ENCODE results near the gene KDM3B.

The KDM3B gene

DNA sequence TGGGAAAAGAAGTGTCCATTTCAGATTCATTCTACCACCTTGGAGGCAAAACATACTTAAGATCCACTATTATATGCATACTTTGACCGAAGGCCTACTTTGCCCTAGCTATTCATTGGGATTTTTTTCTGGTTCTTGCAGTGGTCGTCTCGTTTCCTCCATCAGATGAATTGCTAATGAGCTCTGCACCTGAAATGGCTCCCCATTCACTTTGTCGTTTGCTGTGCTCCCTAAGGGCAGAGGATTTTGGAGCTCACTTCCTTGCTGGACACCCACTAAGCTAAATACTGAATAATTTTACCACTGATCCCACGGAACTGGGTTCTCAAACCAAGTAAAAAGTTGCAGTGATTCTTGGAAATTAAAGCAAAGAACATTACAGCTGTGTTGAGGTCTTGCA, 1.9 kb downstream of the KDM3B start:
- H3K9me3 Mint-ChIP-seq = peaks cover 8% of the 10 kb centered on the region
- H3K4me3 Mint-ChIP-seq = peak overlapping the region; percentile 84
- CTCF ChIA-PET = interaction anchor here (0.6 to 6.7 kb wide), 10 partner anchors 10 to 221 kb away, joined by 3 to 209 read pairs (median 5); partner anchors contain the start of genes BRD8, CDC25C, FAM53C and HSPA9
- no peak for DNase-seq
- H3K4me1 Mint-ChIP-seq = peaks cover 40% of the 10 kb centered on the region
- H3K27me3 Mint-ChIP-seq = peaks cover 3% of the 10 kb centered on the region
- H3K27ac Mint-ChIP-seq = peak overlapping the region; percentile 95
- peaks cover 25% of the 10 kb centered on the region for H3K36me3 Mint-ChIP-seq

DNA sequence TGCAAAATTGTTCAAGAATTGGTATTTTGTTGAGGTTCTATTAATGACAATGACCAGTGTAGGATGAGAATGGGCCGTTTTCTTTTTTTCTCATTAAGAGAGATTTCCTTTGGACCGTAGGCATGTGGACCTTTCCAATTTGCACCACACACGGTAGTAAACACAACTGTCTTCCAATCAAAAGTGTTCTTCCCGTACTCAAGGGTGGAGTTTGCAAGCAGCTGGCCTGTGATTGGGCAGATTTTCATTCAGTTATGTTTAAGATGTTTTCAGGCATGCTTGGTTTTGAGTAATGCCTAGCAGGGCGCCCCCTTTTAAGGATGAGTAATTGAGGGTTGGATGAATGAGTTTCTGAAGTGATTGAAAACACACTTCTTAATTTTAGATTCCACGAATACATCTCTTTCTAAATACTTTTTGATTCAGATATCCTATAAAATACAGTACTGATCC, 2.5 kb downstream of the KDM3B start:
- H3K27ac Mint-ChIP-seq = peak overlapping the region; percentile 95
- peaks cover 40% of the 10 kb centered on the region for H3K4me1 Mint-ChIP-seq
- DNase-seq = peak; percentile 46
- H3K27me3 Mint-ChIP-seq = peaks cover 3% of the 10 kb centered on the region
- H3K9me3 Mint-ChIP-seq = peaks cover 8% of the 10 kb centered on the region
- CTCF ChIA-PET = interaction anchor here (0.6 to 6.7 kb wide), 6 partner anchors 10 to 175 kb away, joined by 3 to 209 read pairs (median 6); partner anchors contain the start of genes BRD8, CDC25C, FAM53C and KIF20A
- peak overlapping the region; percentile 84 for H3K4me3 Mint-ChIP-seq
- peaks cover 25% of the 10 kb centered on the region for H3K36me3 Mint-ChIP-seq

DNA sequence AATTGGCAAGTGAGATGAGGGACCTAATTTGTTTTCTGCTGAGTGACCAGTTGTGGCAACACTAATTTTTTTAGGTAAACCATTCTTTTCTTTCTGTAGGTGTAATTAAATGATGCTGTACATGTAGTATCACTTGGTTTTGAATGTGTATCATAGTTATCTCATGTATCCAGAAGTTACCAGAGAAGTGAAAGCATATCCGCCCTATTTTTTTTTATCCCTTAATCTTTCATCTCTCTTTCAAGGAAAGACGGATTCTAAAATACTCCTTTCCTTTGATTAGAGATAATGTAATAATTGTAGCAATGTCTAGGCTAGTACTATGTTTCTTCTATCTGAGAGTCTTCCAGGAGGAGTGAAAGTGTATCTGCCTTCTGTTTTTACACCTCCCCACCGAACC, 7.1 kb downstream of the KDM3B start:
- Mint-ChIP-seq H3K4me1 (peaks cover 18% of the 10 kb centered on the region), H3K36me3 (peaks cover 15% of the 10 kb centered on the region), H3K27me3 (no peaks in the 10 kb centered on the region), H3K9me3 (no peaks in the 10 kb centered on the region), H3K27ac (no peak overlapping the region), H3K4me3 (no peak overlapping the region)
- no peak for DNase-seq
- CTCF ChIA-PET = no interaction called here

DNA sequence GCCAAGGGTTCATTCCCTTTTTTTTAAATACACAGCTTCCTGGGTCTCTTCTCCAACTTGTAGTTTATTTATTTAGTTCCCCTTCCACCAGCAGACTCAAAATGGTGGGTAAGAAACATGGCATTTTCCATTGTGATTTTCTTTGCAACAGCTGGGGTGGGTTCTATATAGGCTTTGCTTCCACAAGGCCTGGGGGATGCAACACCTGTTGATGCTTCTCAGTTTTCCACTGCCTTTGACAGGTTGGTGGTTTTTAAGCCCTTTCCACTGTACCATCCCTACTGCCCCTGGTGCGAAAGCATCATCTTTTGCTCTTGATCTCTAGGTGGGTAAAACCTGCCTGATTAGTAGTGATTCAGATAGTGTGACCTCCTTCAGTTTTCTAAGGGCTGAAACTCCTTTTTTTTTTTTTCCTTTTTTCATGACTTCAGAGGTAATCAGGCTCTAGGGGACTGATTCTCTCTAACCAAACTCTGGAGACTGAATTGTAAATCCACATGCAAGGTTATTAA, 8.5 kb downstream of the KDM3B start:
- CTCF ChIA-PET = no interaction called here
- H3K9me3 Mint-ChIP-seq = no peaks in the 10 kb centered on the region
- peaks cover 5% of the 10 kb centered on the region for H3K4me1 Mint-ChIP-seq
- no peaks in the 10 kb centered on the region for H3K27me3 Mint-ChIP-seq
- H3K36me3 Mint-ChIP-seq = peaks cover 7% of the 10 kb centered on the region
- no peak overlapping the region for H3K4me3 Mint-ChIP-seq
- no peak for DNase-seq
- no peak overlapping the region for H3K27ac Mint-ChIP-seq

DNA sequence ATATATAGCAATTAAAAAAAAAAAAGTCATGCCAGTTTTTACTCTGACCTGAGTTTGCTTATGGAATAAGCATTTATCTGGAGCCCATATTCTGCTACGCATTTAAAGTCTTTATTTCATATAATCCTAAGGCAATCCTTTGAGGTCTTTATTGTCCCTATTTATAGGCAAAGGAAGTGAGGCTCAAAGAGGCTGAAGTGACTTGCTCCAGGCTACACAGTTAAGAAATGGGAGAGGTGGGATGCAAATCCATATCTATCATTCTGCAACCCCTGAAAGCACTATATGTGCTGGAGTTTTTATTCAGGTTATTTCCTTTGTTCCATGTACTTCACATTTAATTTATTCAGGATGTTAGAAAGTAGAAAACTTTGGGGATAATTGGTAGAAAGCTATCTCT, 12.1 kb downstream of the KDM3B start:
- Mint-ChIP-seq H3K4me1 (peaks cover 4% of the 10 kb centered on the region), H3K36me3 (peaks cover 5% of the 10 kb centered on the region)

DNA sequence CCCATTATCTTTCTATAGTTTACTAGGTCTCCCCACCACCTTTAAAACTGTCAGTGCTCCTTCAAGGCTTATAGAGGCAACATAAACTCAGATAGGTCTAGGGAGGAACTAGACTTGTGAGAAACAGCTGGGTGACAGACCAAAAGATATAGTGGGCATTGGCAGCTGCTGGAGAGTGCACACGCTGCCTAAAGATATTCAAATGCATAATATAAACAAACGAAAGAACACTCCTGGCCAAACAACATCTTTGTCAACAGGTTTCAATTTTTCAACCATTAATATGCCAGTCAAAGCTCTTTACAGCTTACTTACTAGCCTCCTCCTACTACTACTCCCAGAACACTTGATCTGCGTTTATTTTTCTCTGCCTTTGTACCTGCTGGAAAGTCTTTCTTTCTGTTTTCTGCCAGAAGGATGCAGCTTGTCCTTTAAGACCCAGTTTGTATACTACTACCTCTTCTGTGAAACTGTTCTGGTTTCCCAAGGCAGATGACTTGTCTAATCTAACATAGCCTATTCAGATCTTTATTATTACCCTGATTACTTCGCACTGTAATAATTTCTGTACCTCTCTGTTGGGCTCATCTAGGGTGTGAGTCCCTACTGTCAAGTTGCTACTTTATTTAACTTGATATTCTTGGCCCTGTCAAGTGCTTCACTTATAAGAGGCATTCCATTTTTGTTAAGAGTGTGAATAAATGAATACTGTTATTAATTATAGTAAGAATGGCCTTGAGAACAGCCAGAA, 14.3 kb downstream of the KDM3B start:
- CTCF ChIA-PET = interaction anchor here (0.5 kb wide), 1 partner anchor 187 kb away, joined by 3 read pairs; no protein-coding TSS in a partner anchor
- DNase-seq = no peak
- H3K4me3 Mint-ChIP-seq = no peak overlapping the region
- H3K9me3 Mint-ChIP-seq = no peaks in the 10 kb centered on the region
- peaks cover 3% of the 10 kb centered on the region for H3K36me3 Mint-ChIP-seq
- no peaks in the 10 kb centered on the region for H3K27me3 Mint-ChIP-seq
- H3K27ac Mint-ChIP-seq = no peak overlapping the region
- H3K4me1 Mint-ChIP-seq = peaks cover 2% of the 10 kb centered on the region

More for the DNA sequence above, 12.1 kb downstream of the KDM3B start:
- CTCF ChIA-PET = no interaction called here
- H3K4me3 Mint-ChIP-seq = no peak overlapping the region
- no peak for DNase-seq
- no peak overlapping the region for H3K27ac Mint-ChIP-seq
- no peaks in the 10 kb centered on the region for H3K27me3 Mint-ChIP-seq
- H3K9me3 Mint-ChIP-seq = no peaks in the 10 kb centered on the region

DNA sequence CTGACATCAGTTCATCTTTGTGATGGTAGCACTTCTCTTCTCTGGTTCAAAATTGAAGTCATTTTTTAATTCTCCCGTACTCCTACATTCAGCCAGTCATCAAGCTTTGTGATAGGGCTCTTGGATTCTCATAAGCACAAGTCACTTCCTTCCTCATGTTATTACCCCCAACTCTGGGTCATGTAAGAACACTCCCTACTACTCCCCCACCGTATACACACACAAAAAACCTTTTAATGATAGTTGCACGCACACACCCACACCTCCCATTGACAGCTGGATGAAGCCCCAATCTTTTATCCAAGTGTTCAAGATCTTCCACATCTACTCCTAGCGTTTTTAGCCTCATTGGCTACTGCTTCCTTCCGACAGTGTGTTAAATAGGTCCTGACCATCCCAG, 16.8 kb downstream of the KDM3B start:
- H3K27ac Mint-ChIP-seq = no peak overlapping the region
- H3K36me3 Mint-ChIP-seq = peaks cover 7% of the 10 kb centered on the region
- peaks cover 2% of the 10 kb centered on the region for H3K4me1 Mint-ChIP-seq
- no peak for DNase-seq
- no peaks in the 10 kb centered on the region for H3K27me3 Mint-ChIP-seq
- H3K9me3 Mint-ChIP-seq = no peaks in the 10 kb centered on the region
- CTCF ChIA-PET = interaction anchor here (0.9 to 3.0 kb wide), 2 partner anchors 17 to 19 kb away, joined by 3 to 22 read pairs; partner anchors contain the start of gene KDM3B
- no peak overlapping the region for H3K4me3 Mint-ChIP-seq

DNA sequence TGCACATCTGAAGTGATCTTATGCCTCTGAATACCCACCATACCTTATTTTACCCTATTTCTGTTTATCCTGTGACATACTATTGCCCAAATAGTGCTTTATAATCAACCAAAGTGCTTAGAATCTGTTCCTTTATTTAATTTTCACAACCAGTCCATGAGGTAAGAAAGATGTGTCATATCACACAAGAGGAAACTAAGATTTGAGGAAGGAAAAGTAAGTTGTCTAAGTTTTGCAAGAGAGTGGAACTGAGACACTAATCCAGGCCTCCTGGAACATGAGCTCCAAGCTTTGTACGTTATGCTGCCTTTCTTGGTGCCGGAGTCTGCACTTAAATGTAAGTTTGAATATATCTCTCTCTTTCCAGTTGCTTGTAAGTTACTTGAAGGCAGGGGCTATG, 17.2 kb downstream of the KDM3B start:
- CTCF ChIA-PET = interaction anchor here (3.0 kb wide), 1 partner anchor 17 kb away, joined by 22 read pairs; the partner anchor contains the start of gene KDM3B
- H3K4me3 Mint-ChIP-seq = no peak overlapping the region
- no peak overlapping the region for H3K27ac Mint-ChIP-seq
- H3K36me3 Mint-ChIP-seq = peaks cover 6% of the 10 kb centered on the region
- peaks cover 2% of the 10 kb centered on the region for H3K4me1 Mint-ChIP-seq
- no peaks in the 10 kb centered on the region for H3K9me3 Mint-ChIP-seq
- no peaks in the 10 kb centered on the region for H3K27me3 Mint-ChIP-seq
- DNase-seq = no peak

DNA sequence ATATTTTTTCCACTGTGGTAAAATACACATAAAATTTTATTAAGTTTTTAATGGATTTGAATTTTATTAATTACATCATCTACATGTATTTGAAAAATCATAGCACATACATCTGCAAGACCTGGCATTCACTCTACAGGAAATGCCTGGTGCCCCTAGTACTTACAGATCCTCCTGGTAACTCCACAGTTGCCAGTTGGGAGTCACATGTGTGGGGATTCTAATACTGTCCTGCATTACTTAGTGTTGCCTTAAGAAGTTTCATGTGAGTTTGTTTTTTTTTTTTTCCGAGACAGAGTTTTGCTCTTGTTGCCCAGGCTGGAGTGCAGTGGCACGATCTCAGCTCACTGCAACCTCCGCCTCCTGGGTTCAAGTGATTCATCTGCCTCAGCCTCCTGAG, 18.1 kb downstream of the KDM3B start:
- Mint-ChIP-seq H3K9me3 (no peaks in the 10 kb centered on the region), H3K27ac (no peak overlapping the region), H3K4me1 (peaks cover 2% of the 10 kb centered on the region), H3K4me3 (no peak overlapping the region), H3K27me3 (no peaks in the 10 kb centered on the region), H3K36me3 (peaks cover 10% of the 10 kb centered on the region)
- CTCF ChIA-PET = interaction anchor here (1.1 to 1.9 kb wide), 2 partner anchors 16 to 18 kb away, joined by 3 to 7 read pairs; partner anchors contain the start of gene KDM3B
- no peak for DNase-seq

DNA sequence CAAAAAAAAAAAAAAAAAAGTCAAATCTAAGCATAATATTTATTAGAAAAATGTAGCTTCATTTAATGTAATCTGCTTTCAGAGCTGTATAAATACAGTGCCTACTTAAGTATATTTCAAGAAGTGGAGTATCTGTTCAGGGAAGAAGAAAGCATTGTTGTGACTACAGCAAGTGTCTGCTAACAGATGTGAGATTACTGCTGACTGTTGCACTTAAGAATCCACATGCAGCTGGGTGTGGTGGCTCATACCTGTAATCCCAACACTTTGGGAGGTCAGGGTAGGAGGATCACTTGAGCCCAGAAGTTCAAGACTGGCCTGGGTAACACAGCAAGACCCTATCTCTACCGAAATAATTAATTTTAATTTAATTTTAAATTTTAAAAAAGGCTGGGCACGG, 19.0 kb downstream of the KDM3B start:
- Mint-ChIP-seq H3K27me3 (no peaks in the 10 kb centered on the region), H3K9me3 (no peaks in the 10 kb centered on the region), H3K4me3 (no peak overlapping the region), H3K4me1 (peaks cover 2% of the 10 kb centered on the region), H3K36me3 (peaks cover 12% of the 10 kb centered on the region), H3K27ac (no peak overlapping the region)
- CTCF ChIA-PET = interaction anchor here (1.1 to 1.9 kb wide), 3 partner anchors 17 to 78 kb away, joined by 3 to 7 read pairs (median 3); partner anchors contain the start of gene KDM3B
- DNase-seq = no peak

DNA sequence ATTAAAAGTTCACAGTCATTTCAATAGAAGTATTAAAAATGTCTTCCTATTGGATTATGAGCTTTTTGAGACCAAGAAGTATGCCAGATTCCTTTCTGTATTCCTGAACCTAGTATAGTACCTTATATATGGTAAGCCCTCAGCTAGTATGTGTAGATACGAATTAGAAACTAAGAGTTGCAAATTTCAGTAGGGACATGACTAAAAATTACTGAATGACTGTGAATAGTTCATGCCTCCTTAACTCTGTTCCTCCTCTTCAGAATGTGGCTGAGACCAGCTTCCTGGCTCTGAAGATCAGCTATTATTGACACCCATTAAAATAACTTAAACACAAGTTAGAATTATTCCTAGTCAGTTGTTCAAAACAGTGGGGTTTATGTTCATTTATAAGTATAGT, 19.7 kb downstream of the KDM3B start:
- Mint-ChIP-seq H3K9me3 (no peaks in the 10 kb centered on the region), H3K36me3 (peaks cover 17% of the 10 kb centered on the region), H3K27ac (no peak overlapping the region), H3K27me3 (no peaks in the 10 kb centered on the region), H3K4me3 (no peak overlapping the region), H3K4me1 (peaks cover 2% of the 10 kb centered on the region)
- no peak for DNase-seq
- CTCF ChIA-PET = interaction anchor here (1.0 to 1.9 kb wide), 3 partner anchors 18 to 77 kb away, joined by 3 to 7 read pairs (median 4); partner anchors contain the start of gene KDM3B

DNA sequence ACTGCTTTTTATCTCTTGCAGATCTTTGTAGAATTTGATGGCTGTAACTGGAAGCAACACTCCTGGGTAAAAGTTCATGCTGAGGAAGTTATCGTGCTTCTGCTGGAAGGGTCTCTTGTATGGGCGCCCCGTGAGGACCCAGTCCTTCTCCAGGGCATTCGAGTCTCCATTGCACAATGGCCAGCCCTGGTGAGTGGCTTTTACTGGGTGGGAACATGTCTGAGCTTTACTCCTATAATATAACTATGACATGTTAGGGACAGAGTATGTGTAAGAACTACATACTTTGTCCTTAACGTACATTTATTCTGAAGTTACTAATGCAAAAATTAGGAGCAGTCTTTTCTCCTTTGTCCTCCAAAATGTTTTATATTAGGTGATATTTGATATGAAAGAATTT, 20.2 kb downstream of the KDM3B start:
- peaks cover 21% of the 10 kb centered on the region for H3K36me3 Mint-ChIP-seq
- H3K9me3 Mint-ChIP-seq = no peaks in the 10 kb centered on the region
- no peaks in the 10 kb centered on the region for H3K27me3 Mint-ChIP-seq
- H3K4me1 Mint-ChIP-seq = peaks cover 2% of the 10 kb centered on the region
- no peak for DNase-seq
- CTCF ChIA-PET = interaction anchor here (1.0 to 1.2 kb wide), 2 partner anchors 20 to 77 kb away, joined by 3 to 4 read pairs; partner anchors contain the start of gene KDM3B
- no peak overlapping the region for H3K4me3 Mint-ChIP-seq
- peak overlapping the region; percentile 72 for H3K27ac Mint-ChIP-seq

DNA sequence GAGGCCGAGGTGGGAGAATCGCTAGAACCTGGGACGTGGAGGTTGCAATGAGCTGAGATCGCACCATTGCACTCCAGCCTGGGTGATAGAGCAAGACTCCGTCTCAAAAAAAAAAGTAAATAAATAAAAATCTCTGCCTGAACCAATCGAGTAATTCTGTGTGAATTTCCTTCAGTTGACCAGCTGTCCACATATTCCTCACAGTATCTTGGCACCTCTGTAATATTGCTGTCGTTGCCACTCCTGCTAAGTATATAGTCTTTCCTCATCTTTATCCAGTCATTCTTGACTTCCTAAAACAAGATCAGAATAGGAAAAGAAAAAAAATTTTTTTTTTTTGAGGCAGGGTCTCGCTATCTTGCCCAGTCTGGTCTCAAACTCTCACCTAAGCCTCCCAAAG, 29.9 kb downstream of the KDM3B start:
- no peak for DNase-seq
- CTCF ChIA-PET = interaction anchor here (0.6 to 2.6 kb wide), 4 partner anchors 30 to 599 kb away, joined by 3 to 9 read pairs (median 3); partner anchors contain the start of gene KDM3B
- H3K9me3 Mint-ChIP-seq = no peaks in the 10 kb centered on the region
- peaks cover 42% of the 10 kb centered on the region for H3K36me3 Mint-ChIP-seq
- no peaks in the 10 kb centered on the region for H3K27me3 Mint-ChIP-seq
- no peak overlapping the region for H3K4me3 Mint-ChIP-seq
- H3K4me1 Mint-ChIP-seq = no peaks in the 10 kb centered on the region
- H3K27ac Mint-ChIP-seq = no peak overlapping the region

DNA sequence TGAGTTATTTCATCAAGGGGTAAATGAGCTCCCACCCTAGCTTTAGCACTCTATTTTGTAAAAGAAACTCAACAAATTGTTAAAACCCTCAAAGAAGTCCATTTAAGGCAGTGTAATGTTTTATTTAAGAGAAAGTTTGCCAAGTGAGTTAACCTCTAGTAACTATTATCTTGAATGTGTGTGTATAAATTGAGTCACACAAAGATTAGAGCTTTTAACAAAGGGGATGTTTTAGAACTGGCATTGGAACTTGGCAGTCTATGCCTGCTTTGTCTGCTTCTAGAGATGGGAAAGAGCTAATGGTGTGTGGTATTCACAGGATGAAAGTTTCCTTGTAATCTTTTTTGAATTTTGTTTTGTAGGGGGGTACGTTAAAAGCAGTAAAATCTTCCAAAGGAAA, 33.2 kb downstream of the KDM3B start:
- H3K27ac Mint-ChIP-seq = no peak overlapping the region
- CTCF ChIA-PET = no interaction called here
- no peak for DNase-seq
- no peaks in the 10 kb centered on the region for H3K9me3 Mint-ChIP-seq
- no peak overlapping the region for H3K4me3 Mint-ChIP-seq
- H3K27me3 Mint-ChIP-seq = no peaks in the 10 kb centered on the region
- H3K36me3 Mint-ChIP-seq = peaks cover 33% of the 10 kb centered on the region
- H3K4me1 Mint-ChIP-seq = no peaks in the 10 kb centered on the region

Measured in activated naive CD4-positive, alpha-beta T cell treated with anti-CD3 and anti-CD28 coated beads, Interleukin-2, amount 10 ng/mL, durations not matched to agents 7 days and 5 days (primary cell).